ENCODE data around the gene CBLC. TPM values are rescaled to one million over a fixed set of nuclear protein-coding genes. Genes with fewer than 3 reads are reported as not detected.

CBLC gene
- total RNA-seq, 1 experiment from 2014 or later: 20.5 TPM

GRCh38 chr19:44818466-44819031, 40.9 kb downstream of the CBLC start:
- ChIA-PET POLR2A (no interaction called here), CTCF (no interaction called here)
- Mint-ChIP-seq H3K27ac (no peak overlapping the region), H3K27me3 (ENCODE audit: low read depth) (peaks cover 82% of the 10 kb centered on the region), H3K9me3 (no peaks in the 10 kb centered on the region), H3K4me3 (no peak overlapping the region), H3K4me1 (no peaks in the 10 kb centered on the region), H3K36me3 (peaks cover 26% of the 10 kb centered on the region)
- TF ChIP-seq ZBTB43 (CRISPR knock-in tag; IDR thresholded peaks at IDR 0.05) (no peak), FOXK1 (CRISPR knock-in tag; IDR thresholded peaks at IDR 0.05) (no peak), TCF7 (CRISPR knock-in tag; IDR thresholded peaks at IDR 0.05; ENCODE audit: low read depth) (no peak), MLX (CRISPR knock-in tag; IDR thresholded peaks at IDR 0.05) (no peak)
- ATAC-seq (no peak), DNase-seq (ENCODE audit: low spot score) (no peak)

GRCh38 chr19:44819246-44819832, 41.6 kb downstream of the CBLC start:
- TF ChIP-seq EMX1 (CRISPR knock-in tag; IDR thresholded peaks at IDR 0.05): no peak
- TF ChIP-seq GTF2I (CRISPR knock-in tag; conservative IDR thresholded peaks at IDR 0.05): no peak
- no peak for TF ChIP-seq RORB (CRISPR knock-in tag; IDR thresholded peaks at IDR 0.05)
- no peak for TF ChIP-seq MYBL2 (CRISPR knock-in tag; IDR thresholded peaks at IDR 0.05)
- TF ChIP-seq ZNF425 (CRISPR knock-in tag; conservative IDR thresholded peaks at IDR 0.05): no peak
- TF ChIP-seq E2F4 (CRISPR knock-in tag; IDR thresholded peaks at IDR 0.05; ENCODE audit: borderline replicate concordance, low read depth): no peak
- no peak for TF ChIP-seq ERG (CRISPR knock-in tag; IDR thresholded peaks at IDR 0.05)
- TF ChIP-seq USF1 (CRISPR knock-in tag; IDR thresholded peaks at IDR 0.05): no peak
- TF ChIP-seq GRHL2 (CRISPR knock-in tag; IDR thresholded peaks at IDR 0.05; ENCODE audit: insufficient replicate concordance, severe bottlenecking): no peak
- no peak for TF ChIP-seq MAX (CRISPR knock-in tag; IDR thresholded peaks at IDR 0.05)
- TF ChIP-seq E2F1 (CRISPR knock-in tag; IDR thresholded peaks at IDR 0.05): no peak
- no peak for TF ChIP-seq NFE2L1 (CRISPR knock-in tag; IDR thresholded peaks at IDR 0.05)
- Mint-ChIP-seq H3K4me1 (no peaks in the 10 kb centered on the region), H3K4me3 (no peak overlapping the region), H3K36me3 (peaks cover 18% of the 10 kb centered on the region), H3K9me3 (no peaks in the 10 kb centered on the region), H3K27me3 (ENCODE audit: low read depth) (peaks cover 81% of the 10 kb centered on the region), H3K27ac (no peak overlapping the region)
- POLR2A ChIA-PET: no interaction called here
- DNase-seq (ENCODE audit: low spot score): no peak
- CTCF ChIA-PET: no interaction called here
- ATAC-seq: no peak
